GM23338 (cell line): Measurements from ENCODE around the gene TRIM24. TPM values are rescaled to one million over a fixed set of nuclear protein-coding genes. Genes with fewer than 3 reads are reported as not detected.

ENCODE experiments used
- ATAC-seq: fragments of 200-7000 bp; cut with Tn5 transposase; 3 replicates; pipeline ENCODE4 v1.9.1; 2020
- DNase-seq: peaks from one replicate; pipeline ENCODE4 v3.0.0-alpha.2; 2015; ENCODE audit warnings: low spot score
- H2AFZ ChIP-seq: fragments of 200-600 bp; sonication (generic); 2 replicates; pipeline ENCODE4 v1.8.0; 2016; ENCODE audit warnings: antibody characterized with exemption, mild to moderate bottlenecking, moderate library complexity
- H3F3A ChIP-seq: fragments of 200-600 bp; sonication (generic); replicated peaks from 2 replicates; pipeline ENCODE4 v1.8.0; 2017; ENCODE audit warnings: antibody characterized with exemption, mixed run types, low read depth
- H3K27ac ChIP-seq: fragments of 200-600 bp; sonication (generic); 2 replicates; pipeline ENCODE4 v1.6.1; 2016; ENCODE audit warnings: low read depth
- H3K27me3 ChIP-seq: fragments of 200-600 bp; sonication (generic); 2 replicates; pipeline ENCODE4 v1.8.0; 2016; ENCODE audit warnings: mild to moderate bottlenecking, mixed run types, moderate library complexity; ENCODE audit not compliant: insufficient read depth
- H3K36me3 ChIP-seq: fragments of 200-600 bp; sonication (generic); 2 replicates; pipeline ENCODE4 v1.8.0; 2016; ENCODE audit warnings: mild to moderate bottlenecking; ENCODE audit not compliant: insufficient read depth
- H3K4me1 ChIP-seq: fragments of 200-600 bp; sonication (generic); 2 replicates; pipeline ENCODE4 v1.8.0; 2016; ENCODE audit warnings: mild to moderate bottlenecking, moderate library complexity; ENCODE audit not compliant: insufficient read depth
- H3K4me2 ChIP-seq: fragments of 200-600 bp; sonication (generic); 2 replicates; pipeline ENCODE4 v1.7.1; 2017; ENCODE audit warnings: mixed run types
- H3K4me3 ChIP-seq: fragments of 200-600 bp; sonication (generic); 2 replicates; pipeline ENCODE4 v1.6.1; 2016; ENCODE audit warnings: mixed run types
- H3K79me2 ChIP-seq: fragments of 200-600 bp; sonication (generic); replicated peaks from 2 replicates; pipeline ENCODE4 v1.8.0; 2017; ENCODE audit warnings: mild to moderate bottlenecking; ENCODE audit not compliant: insufficient read depth
- H3K9me2 ChIP-seq: fragments of 200-600 bp; sonication (generic); 2 replicates; pipeline ENCODE4 v1.8.0; 2017; ENCODE audit not compliant: insufficient read depth
- H4K20me1 ChIP-seq: fragments of 200-600 bp; sonication (generic); replicated peaks from 2 replicates; pipeline ENCODE4 v1.8.0; 2017; ENCODE audit warnings: mild to moderate bottlenecking; ENCODE audit not compliant: insufficient read depth
- H3K27ac Mint-ChIP-seq: 2 replicates; pipeline ENCODE4 v1.8.0; 2020; ENCODE audit warnings: inconsistent platforms, mild to moderate bottlenecking, moderate library complexity, mixed read lengths
- H3K27me3 Mint-ChIP-seq: 3 replicates; pipeline ENCODE4 v1.8.0; 2022; ENCODE audit warnings: low read depth, mild to moderate bottlenecking, moderate library complexity, mixed read lengths, inconsistent platforms; ENCODE audit not compliant: insufficient read depth, poor library complexity
- H3K36me3 Mint-ChIP-seq: 3 replicates; pipeline ENCODE4 v1.8.0; 2021; ENCODE audit warnings: low read depth, mild to moderate bottlenecking, inconsistent platforms, moderate library complexity, mixed read lengths
- H3K4me1 Mint-ChIP-seq: 3 replicates; pipeline ENCODE4 v1.8.0; 2020; ENCODE audit warnings: mild to moderate bottlenecking, inconsistent platforms, mixed read lengths
- H3K4me3 Mint-ChIP-seq: 3 replicates; pipeline ENCODE4 v1.8.0; 2021; ENCODE audit warnings: moderate library complexity, mild to moderate bottlenecking, inconsistent platforms, mixed read lengths
- H3K9me3 Mint-ChIP-seq: 3 replicates; pipeline ENCODE4 v1.8.0; 2020; ENCODE audit warnings: moderate library complexity, mild to moderate bottlenecking, inconsistent platforms, mixed read lengths
- EZH2phosphoT487 ChIP-seq: fragments of 200-600 bp; sonication (generic); IDR thresholded peaks from one replicate; pipeline ENCODE4 v1.8.1; 2018; ENCODE audit warnings: antibody characterized with exemption; ENCODE audit not compliant: unreplicated experiment
- JUNB ChIP-seq: IDR thresholded peaks from one replicate; pipeline ENCODE4 v1.6.1; 2016; ENCODE audit warnings: antibody characterized with exemption; ENCODE audit not compliant: unreplicated experiment
- NANOG ChIP-seq: IDR thresholded peaks from 2 replicates; pipeline ENCODE4 v1.6.1; 2016; ENCODE audit warnings: antibody characterized with exemption, borderline replicate concordance
- POLR2AphosphoS5 ChIP-seq: IDR thresholded peaks from 2 replicates; pipeline ENCODE4 v1.6.1; 2016; ENCODE audit warnings: antibody characterized with exemption, low read depth
- STAT1 ChIP-seq: IDR thresholded peaks from one replicate; pipeline ENCODE4 v1.6.1; 2016; ENCODE audit warnings: antibody characterized with exemption; ENCODE audit not compliant: unreplicated experiment
- ZNF114 ChIP-seq: fragments of 250-450 bp; sonication (Bioruptor Pico); IDR thresholded peaks from 2 replicates; pipeline ENCODE4 v1.5.0; 2020; ENCODE audit warnings: mild to moderate bottlenecking, moderate library complexity
- ZNF331 ChIP-seq: fragments of 250-450 bp; sonication (Bioruptor Pico); IDR thresholded peaks from 2 replicates; pipeline ENCODE4 v1.5.0; 2020; ENCODE audit warnings: low read depth, mild to moderate bottlenecking, moderate library complexity
- polyA plus RNA-seq: library from polyadenylated mRNA; unstranded; fragments of >200 nt; fragmentation: Nextera tagmentation; extraction: Ambion mirVana; gene quantifications from 2 replicates; pipeline ENCODE4 v1.2.1, GENCODE V29; 2016
- total RNA-seq: library from RNA; depleted of rRNA; stranded (reverse); fragments of >200 nt; shearing (Covaris generic); gene quantifications from 2 replicates; pipeline ENCODE4 v1.2.3, GENCODE V29; 2014
- TF ChIP-seq, protein P1 (sequence below): IDR thresholded peaks from one replicate; pipeline ENCODE4 v1.6.1; 2018; ENCODE audit warnings: antibody characterized with exemption; ENCODE audit not compliant: unreplicated experiment
- TF ChIP-seq, protein P2 (sequence below), 2 experiments: fragments of 200-600 bp in 1 of 2; sonication (generic) in 1 of 2; conservative IDR thresholded peaks; 2 replicates each; pipeline versions ENCODE4 v1.5.1 to v1.6.1; 2016 to 2017; ENCODE audit warnings: antibody characterized with exemption in 2 of 2, low read depth in 2 of 2, mild to moderate bottlenecking in 2 of 2, moderate library complexity in 1 of 2

The TRIM24 gene
- total and polyA plus RNA-seq, 2 experiments from 2014 or later, result 67.0 to 120 TPM

- H3K9me2 ChIP-seq, result no peaks in the 10 kb centered on the region
- no peak for TF ChIP-seq EZH2phosphoT487
- TF ChIP-seq, protein P1, sequence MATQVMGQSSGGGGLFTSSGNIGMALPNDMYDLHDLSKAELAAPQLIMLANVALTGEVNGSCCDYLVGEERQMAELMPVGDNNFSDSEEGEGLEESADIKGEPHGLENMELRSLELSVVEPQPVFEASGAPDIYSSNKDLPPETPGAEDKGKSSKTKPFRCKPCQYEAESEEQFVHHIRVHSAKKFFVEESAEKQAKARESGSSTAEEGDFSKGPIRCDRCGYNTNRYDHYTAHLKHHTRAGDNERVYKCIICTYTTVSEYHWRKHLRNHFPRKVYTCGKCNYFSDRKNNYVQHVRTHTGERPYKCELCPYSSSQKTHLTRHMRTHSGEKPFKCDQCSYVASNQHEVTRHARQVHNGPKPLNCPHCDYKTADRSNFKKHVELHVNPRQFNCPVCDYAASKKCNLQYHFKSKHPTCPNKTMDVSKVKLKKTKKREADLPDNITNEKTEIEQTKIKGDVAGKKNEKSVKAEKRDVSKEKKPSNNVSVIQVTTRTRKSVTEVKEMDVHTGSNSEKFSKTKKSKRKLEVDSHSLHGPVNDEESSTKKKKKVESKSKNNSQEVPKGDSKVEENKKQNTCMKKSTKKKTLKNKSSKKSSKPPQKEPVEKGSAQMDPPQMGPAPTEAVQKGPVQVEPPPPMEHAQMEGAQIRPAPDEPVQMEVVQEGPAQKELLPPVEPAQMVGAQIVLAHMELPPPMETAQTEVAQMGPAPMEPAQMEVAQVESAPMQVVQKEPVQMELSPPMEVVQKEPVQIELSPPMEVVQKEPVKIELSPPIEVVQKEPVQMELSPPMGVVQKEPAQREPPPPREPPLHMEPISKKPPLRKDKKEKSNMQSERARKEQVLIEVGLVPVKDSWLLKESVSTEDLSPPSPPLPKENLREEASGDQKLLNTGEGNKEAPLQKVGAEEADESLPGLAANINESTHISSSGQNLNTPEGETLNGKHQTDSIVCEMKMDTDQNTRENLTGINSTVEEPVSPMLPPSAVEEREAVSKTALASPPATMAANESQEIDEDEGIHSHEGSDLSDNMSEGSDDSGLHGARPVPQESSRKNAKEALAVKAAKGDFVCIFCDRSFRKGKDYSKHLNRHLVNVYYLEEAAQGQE, result no peak
- TF ChIP-seq ZNF331 (CRISPR knock-in tag), result no peak
- TF ChIP-seq STAT1, result no peak
- Mint-ChIP-seq H3K4me1 (peaks cover 6% of the 10 kb centered on the region; the same call in 2 of the 3 replicates), H3K27me3 (peaks cover 4% of the 10 kb centered on the region), H3K4me3 (no peak overlapping the region), H3K27ac (no peak overlapping the region; the same call in 1 of the 2 replicates), H3K9me3 (peaks cover 15% of the 10 kb centered on the region; the same call in 2 of the 3 replicates), H3K36me3 (peaks cover 12% of the 10 kb centered on the region)
- H3K4me3 ChIP-seq, result no peak overlapping the region
- no peaks in the 10 kb centered on the region for H3K4me1 ChIP-seq
- no peaks in the 10 kb centered on the region for H3F3A ChIP-seq
- H3K79me2 ChIP-seq, result no peaks in the 10 kb centered on the region
- H2AFZ ChIP-seq, result peak overlapping the region; percentile 57
- H3K27ac ChIP-seq, result no peak overlapping the region
- DNase-seq (peak; percentile 32), ATAC-seq (peak; percentile 55)
- H3K27me3 ChIP-seq, result no peaks in the 10 kb centered on the region
- H3K36me3 ChIP-seq, result no peaks in the 10 kb centered on the region
- H3K4me2 ChIP-seq, result no peak overlapping the region
- no peaks in the 10 kb centered on the region for H4K20me1 ChIP-seq
Observed at GRCh38 chr7:138610671-138611170, 150.7 kb downstream of the TRIM24 start.

DNA sequence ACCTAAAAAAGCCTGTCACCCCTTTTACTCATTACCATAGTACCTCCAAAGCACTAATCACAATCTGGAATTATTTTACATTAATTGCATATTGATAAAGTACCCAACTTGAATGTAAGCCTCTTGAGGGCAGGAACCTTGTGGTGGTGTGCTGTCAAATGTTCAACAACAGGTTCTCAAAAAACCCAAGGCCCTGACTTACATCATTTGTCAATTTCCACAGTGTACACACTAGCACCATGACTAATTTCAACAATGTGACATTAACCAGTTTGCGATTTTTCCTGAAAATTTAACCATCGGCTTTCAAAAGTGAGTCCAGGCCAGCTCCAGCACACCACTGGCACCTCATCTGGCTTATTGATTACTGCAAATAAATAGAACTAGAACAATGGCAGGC is 153.6 kb downstream of the TRIM24 start:
- Histone ChIP-seq H2AFZ (no peak overlapping the region), H3K27ac (no peak overlapping the region), H3K36me3 (no peaks in the 10 kb centered on the region), H4K20me1 (no peaks in the 10 kb centered on the region), H3K4me2 (no peak overlapping the region), H3K4me1 (no peaks in the 10 kb centered on the region), H3F3A (no peaks in the 10 kb centered on the region), H3K9me2 (no peaks in the 10 kb centered on the region), H3K27me3 (no peaks in the 10 kb centered on the region), H3K79me2 (no peaks in the 10 kb centered on the region), H3K4me3 (no peak overlapping the region)
- H3K27me3 Mint-ChIP-seq, result peaks cover 4% of the 10 kb centered on the region
- peaks cover 6% of the 10 kb centered on the region; the same call in 2 of the 3 replicates for H3K4me1 Mint-ChIP-seq
- H3K36me3 Mint-ChIP-seq, result no peaks in the 10 kb centered on the region
- H3K27ac Mint-ChIP-seq, result no peak overlapping the region
- DNase-seq (no peak), ATAC-seq (no peak)
- H3K9me3 Mint-ChIP-seq, result no peaks in the 10 kb centered on the region
- no peak overlapping the region for H3K4me3 Mint-ChIP-seq
- TF ChIP-seq STAT1 (no peak), POLR2AphosphoS5 (no peak), ZNF114 (CRISPR knock-in tag) (no peak), ZNF331 (CRISPR knock-in tag) (no peak), NANOG (no peak), EZH2phosphoT487 (no peak), JUNB (no peak)
- TF ChIP-seq, protein P2, sequence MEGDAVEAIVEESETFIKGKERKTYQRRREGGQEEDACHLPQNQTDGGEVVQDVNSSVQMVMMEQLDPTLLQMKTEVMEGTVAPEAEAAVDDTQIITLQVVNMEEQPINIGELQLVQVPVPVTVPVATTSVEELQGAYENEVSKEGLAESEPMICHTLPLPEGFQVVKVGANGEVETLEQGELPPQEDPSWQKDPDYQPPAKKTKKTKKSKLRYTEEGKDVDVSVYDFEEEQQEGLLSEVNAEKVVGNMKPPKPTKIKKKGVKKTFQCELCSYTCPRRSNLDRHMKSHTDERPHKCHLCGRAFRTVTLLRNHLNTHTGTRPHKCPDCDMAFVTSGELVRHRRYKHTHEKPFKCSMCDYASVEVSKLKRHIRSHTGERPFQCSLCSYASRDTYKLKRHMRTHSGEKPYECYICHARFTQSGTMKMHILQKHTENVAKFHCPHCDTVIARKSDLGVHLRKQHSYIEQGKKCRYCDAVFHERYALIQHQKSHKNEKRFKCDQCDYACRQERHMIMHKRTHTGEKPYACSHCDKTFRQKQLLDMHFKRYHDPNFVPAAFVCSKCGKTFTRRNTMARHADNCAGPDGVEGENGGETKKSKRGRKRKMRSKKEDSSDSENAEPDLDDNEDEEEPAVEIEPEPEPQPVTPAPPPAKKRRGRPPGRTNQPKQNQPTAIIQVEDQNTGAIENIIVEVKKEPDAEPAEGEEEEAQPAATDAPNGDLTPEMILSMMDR (conservative IDR thresholded peaks at IDR 0.05; ENCODE audit: low read depth in 2 of 2), result no peak
- TF ChIP-seq, protein P1, result no peak
